NCI-H446 treated with DMSO at 0.1 percent for 48 hours (cell line): ENCODE measurements around the gene FAM114A1.

Experiments used
- DNase-seq: peaks from one replicate; lab custom pipeline; 2025; lab: John Stamatoyannopoulos, UW

Gene FAM114A1

GRCh38 chr4:38867478-38868058, at the start of gene FAM114A1:
TSS of gene FAM114A1 (plus strand) at chr4:38867806. CDS start at chr4:38878079, 10,273 bp downstream.
- DNase-seq: no peak

- DNase-seq: no peak
Observed at GRCh38 chr4:38818441-38818976, 49.1 kb upstream of the FAM114A1 start.

- no peak for DNase-seq
Observed at GRCh38 chr4:38819569-38819968, 48.0 kb upstream of the FAM114A1 start.

DNA sequence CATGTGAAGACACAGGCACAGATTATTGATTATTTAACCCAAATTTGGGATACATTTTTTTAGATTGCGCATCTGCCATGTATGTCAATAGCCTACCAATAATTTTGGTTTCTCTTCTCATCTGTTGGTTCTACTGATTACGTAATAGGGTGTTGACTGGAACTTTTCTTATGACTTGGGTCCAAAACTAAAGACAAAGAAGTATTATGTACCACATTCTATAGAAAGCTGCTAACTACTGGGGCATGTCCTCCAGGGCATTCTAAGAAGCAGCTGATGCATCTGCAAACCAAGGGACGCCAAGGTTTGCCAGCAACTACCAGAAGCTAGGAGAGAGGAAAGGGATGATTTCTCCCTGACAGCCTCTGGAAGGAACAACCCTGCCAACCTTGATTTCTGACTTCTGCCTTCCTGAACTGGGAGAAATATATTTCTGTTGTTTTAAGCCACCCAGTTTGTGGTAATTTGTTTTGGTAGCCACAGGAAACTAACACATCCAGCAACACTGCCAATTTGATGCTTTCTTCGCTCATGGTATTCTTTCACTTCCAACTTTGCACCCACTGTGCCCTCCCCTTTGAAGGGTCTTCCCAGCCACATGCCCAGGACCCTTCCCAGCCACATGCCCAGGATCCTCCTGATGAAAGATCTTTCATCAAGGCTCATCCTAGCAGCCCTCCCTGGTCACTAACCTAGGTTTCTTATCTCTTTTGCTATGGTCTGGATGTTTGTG, 47.1 kb upstream of the FAM114A1 start:
- DNase-seq: no peak

DNA sequence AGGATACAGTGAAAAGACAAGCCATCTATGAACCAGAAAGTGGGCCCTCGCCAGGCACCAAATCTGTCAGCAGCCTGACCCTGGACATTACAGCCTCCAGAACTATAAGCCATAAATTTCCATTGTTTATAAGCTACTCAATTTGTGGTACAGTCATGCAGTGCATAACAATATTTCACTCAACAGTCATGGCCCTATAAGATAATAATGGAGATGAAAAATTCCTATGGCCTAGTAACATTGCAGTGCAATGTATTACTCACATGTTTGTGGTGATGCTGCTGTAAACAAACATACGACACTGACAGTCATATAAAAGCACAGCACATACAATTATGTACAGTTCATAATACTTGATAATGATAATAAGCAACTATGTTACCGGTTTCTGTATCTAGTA, 45.9 kb upstream of the FAM114A1 start:
- no peak for DNase-seq

DNA sequence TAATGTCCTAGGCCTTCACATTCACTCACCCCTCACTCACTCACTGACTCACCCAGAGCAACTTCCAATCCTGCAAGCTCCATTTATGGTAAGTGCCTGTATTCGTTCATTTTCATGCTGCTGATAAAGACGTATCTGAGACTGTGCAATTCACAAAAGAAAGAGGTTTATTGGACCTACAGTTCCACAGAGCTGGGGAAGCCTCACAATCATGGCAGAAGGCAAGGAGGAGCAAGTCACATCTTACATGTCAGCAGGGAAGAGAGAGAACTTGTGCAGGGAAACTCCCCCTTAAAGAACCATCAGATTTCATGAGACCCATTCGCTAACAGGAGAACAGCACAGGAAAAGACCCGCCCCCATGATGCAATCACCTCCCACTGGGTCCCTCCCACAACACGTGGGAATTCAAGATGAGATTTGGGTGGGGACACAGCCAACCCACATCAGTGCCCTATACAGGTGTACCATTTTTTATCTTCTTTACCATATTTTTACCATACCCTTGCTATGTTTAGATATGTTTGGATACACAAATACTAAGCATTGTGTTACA, 44.8 kb upstream of the FAM114A1 start:
- no peak for DNase-seq

- no peak for DNase-seq
Observed at GRCh38 chr4:38823766-38824165, 43.8 kb upstream of the FAM114A1 start.

- DNase-seq: no peak
Observed at GRCh38 chr4:38829237-38829636, 38.4 kb upstream of the FAM114A1 start.

- DNase-seq: no peak
Observed at GRCh38 chr4:38831653-38832052, 36.0 kb upstream of the FAM114A1 start.

- no peak for DNase-seq
Observed at GRCh38 chr4:38832206-38832605, 35.4 kb upstream of the FAM114A1 start.

GRCh38 chr4:38832624-38833528, 34.7 kb upstream of the FAM114A1 start:
- DNase-seq: no peak

GRCh38 chr4:38834570-38834969, 33.0 kb upstream of the FAM114A1 start:
- no peak for DNase-seq

DNA sequence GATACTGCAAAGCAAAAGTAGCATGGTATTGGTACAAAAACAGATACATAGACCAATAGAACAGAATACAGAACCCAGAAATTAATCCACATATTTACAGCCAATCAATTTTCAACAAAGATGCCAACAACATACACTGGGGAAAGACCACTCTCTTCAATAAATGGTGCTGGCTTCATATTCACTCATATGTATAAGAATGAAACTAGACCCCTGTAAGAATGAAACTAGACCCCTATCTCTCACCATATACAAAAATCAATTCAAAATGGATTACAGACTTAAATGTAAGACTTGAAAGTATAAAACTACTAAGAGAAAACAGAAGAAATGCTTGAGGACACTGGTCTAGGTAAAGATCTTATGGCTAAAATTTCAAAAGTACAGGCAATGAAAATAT, 30.3 kb upstream of the FAM114A1 start:
- DNase-seq: no peak

- no peak for DNase-seq
Observed at GRCh38 chr4:38837849-38838248, 29.8 kb upstream of the FAM114A1 start.

DNA sequence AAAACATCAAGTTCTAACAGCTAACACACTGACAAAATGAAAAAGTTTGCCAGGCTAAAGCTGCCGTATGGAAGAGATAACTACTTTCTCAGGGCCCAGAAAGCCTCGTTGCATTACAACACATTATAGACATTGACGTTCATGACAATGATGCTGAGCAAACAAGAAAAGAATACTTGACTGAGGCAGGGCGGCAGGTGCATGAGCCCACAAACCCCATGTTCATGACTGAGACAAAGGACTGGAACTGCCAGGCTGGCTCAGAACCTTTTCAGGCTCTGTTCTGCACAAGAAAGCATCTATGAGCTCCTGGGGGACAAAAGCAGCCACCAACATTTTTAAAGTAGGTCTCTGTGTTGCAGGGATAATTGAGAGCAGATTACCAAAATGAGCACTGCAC, 24.6 kb upstream of the FAM114A1 start:
- DNase-seq: no peak

- DNase-seq: no peak
Observed at GRCh38 chr4:38846015-38846414, 21.6 kb upstream of the FAM114A1 start.

GRCh38 chr4:38855466-38855865, 12.1 kb upstream of the FAM114A1 start:
- DNase-seq: no peak

DNA sequence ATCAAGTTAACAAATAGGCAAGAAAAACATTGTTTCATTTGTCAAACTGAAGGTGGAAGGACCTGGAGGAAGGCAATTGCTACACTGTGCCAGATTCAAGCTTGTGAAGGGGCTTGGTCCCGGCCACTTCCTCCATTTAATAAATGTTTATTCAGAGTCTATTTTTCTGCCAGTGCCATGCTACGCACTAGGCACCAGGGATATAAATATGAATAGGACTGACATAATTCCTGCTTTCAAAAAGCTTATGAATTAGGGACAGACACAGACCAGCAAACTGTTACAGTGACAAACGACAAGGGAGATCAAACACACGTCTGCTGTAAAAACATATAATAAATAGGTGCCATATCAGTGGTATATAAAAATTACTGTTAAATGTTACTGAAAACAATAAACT, 11.6 kb upstream of the FAM114A1 start:
- no peak for DNase-seq

DNA sequence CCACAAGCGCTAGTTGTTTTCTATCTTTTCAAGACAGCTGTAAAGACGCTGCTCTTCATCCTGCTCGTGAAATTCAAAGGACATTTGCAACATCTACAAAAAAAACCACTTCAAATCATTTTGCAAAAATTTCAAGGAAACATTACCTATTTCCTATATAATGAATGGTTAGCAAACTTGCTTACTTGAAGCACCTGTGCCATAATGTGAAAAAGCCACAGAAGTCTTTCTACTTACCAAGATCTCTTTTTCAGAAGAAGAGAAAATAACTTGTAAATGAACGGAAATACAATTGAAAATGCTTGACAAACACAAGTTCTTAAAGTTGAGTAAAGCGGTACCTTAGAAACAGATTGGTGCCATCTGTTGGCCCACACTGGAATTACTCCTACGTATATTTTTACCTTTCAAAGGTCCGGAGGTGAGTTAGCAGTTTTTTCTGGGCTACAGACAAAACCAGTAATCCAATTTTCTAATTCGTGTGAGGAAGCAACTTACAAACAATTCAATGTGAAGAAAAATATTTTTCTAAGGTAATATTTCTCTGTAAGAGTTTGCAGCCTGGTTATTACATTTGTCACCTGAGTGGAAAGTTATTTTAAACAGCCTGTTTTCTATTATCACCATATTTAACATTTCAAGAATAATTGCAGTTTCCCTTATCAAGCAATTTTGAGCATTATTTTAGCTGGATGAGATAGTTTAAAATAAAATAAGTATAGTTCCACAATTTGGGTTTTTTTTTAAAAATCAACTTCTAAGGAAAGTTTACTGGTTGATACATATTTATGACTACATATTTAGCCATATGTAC, 10.9 kb upstream of the FAM114A1 start, which contains the start of gene TLR6:
Gene TLR6, minus strand, starts transcription at position 294 of the 814 bp plus-strand sequence. CDS start 27,344 bp downstream, outside the sequence.
- no peak for DNase-seq

- no peak for DNase-seq
Observed at GRCh38 chr4:38857354-38858096, 10.1 kb upstream of the FAM114A1 start.

DNA sequence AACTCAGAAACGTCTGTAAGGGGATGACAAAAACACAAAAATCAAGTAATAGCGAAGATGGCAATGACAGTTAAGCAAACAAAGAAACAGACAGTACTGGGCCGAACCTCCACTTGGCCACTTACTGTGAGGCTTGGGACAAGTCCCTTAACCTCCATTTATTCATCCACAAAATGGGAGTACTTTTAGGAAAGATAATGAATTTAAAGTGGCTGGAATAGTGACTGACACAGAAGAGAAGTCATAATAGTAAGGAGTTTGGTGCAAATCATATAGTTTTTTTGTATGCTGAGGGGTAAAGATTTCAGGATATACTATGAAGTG, 9.5 kb upstream of the FAM114A1 start:
- DNase-seq: no peak
